ENCODE data around the gene RORB.

Gene RORB

DNA sequence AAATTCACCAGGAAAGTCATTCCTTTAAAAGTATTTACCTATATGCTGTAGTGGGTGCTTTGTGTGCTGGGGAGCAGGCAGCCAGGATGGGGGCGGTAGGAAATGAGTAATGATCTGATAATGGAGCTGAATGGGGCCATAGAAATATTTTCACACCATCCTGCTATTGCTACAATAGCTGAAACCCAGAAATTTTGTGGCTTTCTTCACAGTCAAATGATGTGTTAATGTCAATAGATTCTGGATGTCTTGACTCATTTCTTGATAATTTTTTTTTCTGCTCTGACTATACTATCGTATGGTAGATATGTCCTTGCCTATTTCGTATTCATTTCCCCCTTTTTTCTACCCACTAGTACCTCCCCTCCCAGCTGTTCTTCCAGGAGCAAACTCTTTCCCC lies 59.5 kb downstream of the RORB start:
- no peak overlapping the region for H3K4me3 ChIP-seq (ENCODE audit: low read depth, low read length)
- TF ChIP-seq, protein P1, sequence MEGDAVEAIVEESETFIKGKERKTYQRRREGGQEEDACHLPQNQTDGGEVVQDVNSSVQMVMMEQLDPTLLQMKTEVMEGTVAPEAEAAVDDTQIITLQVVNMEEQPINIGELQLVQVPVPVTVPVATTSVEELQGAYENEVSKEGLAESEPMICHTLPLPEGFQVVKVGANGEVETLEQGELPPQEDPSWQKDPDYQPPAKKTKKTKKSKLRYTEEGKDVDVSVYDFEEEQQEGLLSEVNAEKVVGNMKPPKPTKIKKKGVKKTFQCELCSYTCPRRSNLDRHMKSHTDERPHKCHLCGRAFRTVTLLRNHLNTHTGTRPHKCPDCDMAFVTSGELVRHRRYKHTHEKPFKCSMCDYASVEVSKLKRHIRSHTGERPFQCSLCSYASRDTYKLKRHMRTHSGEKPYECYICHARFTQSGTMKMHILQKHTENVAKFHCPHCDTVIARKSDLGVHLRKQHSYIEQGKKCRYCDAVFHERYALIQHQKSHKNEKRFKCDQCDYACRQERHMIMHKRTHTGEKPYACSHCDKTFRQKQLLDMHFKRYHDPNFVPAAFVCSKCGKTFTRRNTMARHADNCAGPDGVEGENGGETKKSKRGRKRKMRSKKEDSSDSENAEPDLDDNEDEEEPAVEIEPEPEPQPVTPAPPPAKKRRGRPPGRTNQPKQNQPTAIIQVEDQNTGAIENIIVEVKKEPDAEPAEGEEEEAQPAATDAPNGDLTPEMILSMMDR (IDR thresholded peaks at IDR 0.05; ENCODE audit: low read depth, low read length): no peak

DNA sequence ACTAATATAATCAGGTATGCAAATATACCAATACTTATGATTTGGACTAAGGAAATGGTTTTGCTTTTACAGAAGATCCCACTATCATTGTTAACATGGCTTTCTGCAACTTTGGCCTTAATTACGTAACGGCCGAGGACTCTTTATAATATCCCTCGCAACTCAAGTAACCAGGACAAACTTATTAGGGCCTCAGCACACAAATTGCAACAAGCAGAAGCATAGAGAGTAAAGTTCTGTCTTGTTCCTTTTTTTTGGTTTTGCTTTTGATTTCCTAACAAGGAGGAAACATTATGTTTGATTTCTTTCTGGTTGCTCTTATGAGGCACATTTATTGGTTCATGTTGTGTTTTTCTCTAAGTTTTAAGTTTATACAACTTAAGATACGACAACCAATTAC lies 60.4 kb downstream of the RORB start:
- no peak overlapping the region for H3K4me3 ChIP-seq (ENCODE audit: low read depth, low read length)
- TF ChIP-seq, protein P1 (IDR thresholded peaks at IDR 0.05; ENCODE audit: low read depth, low read length): no peak

- no peak overlapping the region for H3K4me3 ChIP-seq (ENCODE audit: low read depth, low read length)
- TF ChIP-seq, protein P1 (IDR thresholded peaks at IDR 0.05; ENCODE audit: low read depth, low read length): no peak
Measured at GRCh38 chr9:74562611-74563010, 65.5 kb downstream of the RORB start.

DNA sequence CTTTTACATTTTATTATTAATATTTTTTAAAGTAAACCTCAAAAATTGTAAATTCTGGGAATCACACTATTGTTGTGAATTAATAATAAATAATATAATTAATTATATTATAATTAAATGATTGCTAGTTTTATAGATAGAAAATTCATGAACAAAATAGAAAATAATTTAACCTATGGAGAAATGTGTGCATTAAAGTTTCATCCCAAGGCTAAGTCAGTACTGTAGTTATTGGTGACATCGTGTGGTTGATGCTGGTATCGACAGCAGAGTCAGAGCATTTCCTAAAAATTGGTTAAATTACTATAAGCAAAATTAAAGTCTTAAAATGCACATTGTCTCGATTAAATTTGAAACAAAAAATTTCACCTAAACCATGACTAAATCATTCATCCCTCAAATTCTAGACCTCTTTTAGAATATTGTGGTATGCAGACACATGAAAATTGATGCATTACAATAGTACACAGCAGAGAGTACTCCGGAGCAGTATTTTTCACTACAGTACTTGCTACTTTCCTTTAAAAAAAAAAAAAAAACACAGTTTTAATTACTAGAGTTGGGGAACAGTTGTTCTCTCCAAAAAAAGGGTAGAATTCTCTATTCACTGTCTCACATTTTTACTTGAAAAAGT lies 73.9 kb downstream of the RORB start:
- TF ChIP-seq, protein P1 (IDR thresholded peaks at IDR 0.05; ENCODE audit: low read depth, low read length): peak; percentile 32; the same call in 1 of the 2 replicates
- H3K4me3 ChIP-seq (ENCODE audit: low read depth, low read length): no peak overlapping the region

DNA sequence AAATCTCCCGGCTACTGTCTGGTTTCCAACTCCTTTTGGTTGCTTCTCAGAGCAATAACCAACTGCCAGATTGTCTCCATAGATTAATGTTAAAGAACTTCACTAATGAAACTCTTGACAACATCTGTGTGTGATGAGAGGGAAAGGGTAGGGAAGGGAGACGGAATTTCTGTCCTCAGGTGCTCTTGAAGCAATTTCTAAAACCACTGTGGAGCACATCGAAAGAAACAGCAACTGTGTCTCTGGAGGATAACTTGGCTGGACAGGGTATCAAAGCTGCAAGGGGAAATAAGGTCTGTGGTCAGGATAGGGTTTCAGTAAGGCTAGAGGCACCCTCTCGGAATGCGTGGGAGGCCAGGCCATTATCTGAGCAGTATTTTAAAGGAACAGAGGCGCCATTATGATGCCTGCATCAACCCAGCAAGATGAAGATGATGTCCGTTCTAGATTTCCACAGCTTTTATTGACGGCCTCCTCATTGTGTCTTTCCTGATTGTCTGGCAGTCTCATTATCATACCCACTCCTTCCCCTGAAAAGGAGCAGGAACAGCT lies 76.6 kb downstream of the RORB start:
- TF ChIP-seq, protein P1 (IDR thresholded peaks at IDR 0.05; ENCODE audit: low read depth, low read length): no peak
- no peak overlapping the region for H3K4me3 ChIP-seq (ENCODE audit: low read depth, low read length)

DNA sequence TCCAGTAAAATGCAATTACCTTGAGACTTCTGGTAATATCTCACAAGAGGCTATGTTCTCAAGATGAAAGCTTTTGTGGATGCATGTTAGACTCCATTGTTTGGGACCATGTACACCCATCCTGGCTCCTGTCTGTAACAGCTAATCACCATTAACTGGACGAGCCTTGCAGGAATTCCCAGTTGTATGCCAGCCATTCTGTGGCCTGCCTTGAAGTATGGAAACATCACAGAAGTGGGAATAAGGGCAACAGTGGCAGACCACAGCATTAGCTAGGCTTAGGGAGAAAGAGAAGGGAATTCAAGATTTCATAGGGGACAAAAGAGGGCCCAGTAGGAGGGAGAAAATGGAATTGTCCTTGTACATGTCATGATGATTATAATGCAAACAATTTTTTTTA lies 79.0 kb downstream of the RORB start:
- TF ChIP-seq, protein P1 (IDR thresholded peaks at IDR 0.05; ENCODE audit: low read depth, low read length): no peak
- H3K4me3 ChIP-seq (ENCODE audit: low read depth, low read length): no peak overlapping the region

DNA sequence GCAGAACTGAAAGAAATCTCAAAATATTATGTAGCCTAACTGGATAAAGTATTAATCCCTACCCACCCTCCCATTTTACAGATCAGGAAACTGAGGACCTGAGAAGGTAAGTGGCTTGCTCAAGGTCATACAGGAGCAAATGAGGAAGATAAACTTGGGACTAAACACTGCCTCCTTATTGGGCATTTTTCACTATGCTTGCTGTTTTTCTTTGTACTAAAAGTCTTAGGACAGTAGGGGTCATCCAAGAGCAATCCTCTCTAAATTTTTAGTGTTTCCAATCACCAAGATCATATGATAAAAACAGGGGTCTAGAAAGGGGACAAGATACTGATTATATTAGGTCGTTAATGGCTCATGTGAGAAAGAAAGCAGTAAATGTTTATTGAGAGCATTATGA lies 80.8 kb downstream of the RORB start:
- TF ChIP-seq, protein P1 (IDR thresholded peaks at IDR 0.05; ENCODE audit: low read depth, low read length): no peak

More for the DNA sequence above, 80.8 kb downstream of the RORB start:
- no peak overlapping the region for H3K4me3 ChIP-seq (ENCODE audit: low read depth, low read length)

All from WI38 (cell line).